Measurements from ENCODE around the gene CLDN5.

The CLDN5 gene

DNA sequence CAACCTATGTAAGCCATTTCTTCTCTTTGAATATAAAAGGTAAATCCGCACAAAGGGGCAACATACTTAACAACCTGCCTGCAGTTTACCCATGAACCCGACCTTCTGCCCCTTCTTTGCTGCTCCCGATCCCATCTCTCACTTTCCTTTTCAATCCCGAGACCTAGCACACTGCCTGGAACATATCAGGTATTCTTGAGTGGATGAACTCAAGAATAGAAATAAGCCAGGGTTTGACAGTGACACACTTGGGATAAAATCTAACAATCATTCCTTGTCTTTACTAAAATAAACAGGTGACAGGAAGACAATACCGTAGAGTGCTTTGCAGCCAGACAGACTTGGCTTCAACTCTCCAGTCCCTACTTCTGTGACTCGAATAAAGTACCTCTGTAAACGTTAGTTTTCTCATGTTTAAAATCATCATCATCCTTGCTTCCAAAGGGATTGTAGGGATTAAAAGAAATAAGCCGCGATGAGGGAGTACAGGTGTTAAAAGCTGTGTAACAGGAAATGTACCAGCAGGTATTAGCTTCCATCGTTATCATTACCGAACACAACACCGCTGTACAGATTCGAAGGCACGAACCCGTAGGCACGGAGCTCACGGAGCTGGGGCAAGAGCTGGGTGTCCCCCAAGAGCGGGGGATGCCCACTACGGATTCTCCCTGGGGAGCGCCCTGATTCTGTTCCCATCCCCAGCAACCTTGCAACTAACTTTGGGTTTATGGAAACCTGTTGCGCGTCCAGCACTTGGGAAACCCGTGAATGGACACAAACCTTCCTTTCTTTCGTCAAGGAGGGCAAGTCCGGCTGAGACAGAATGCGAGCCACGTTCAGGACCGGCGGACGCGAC lies 45.9 kb downstream of the CLDN5 start:
- no peak for DNase-seq

DNA sequence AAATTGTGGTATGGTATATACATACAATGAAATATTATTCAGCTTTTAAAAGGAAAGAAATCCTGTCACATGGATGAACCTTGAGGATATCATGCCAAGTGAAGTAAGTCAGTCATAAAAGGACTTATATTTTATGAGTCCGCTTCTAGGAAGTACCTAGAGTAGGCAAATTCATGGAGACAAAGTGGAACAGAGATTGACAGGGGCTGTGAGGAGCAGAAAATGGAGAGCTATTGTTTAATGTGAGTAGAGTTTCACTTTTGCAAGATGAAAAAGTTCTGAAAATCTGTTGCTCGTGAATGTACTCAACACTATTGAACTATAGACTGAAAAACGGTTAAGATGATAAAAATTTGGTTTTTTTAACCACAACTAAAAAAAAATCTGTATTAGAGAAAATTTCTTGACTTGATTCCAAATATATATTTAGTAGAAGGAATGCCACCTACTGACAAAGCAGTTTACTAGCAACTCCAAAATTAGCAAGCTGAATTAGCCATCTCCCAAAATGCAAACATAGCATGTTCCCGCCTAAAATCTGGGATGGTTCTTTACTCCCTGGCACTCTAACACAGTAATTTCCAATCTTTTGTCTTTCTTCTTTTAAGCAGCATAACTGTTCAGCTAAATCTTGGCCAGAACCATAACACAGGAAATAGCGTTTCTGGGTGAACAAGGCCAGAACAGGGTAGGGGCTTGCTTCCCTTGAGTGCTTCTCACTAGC lies 46.7 kb downstream of the CLDN5 start:
- DNase-seq: no peak

DNA sequence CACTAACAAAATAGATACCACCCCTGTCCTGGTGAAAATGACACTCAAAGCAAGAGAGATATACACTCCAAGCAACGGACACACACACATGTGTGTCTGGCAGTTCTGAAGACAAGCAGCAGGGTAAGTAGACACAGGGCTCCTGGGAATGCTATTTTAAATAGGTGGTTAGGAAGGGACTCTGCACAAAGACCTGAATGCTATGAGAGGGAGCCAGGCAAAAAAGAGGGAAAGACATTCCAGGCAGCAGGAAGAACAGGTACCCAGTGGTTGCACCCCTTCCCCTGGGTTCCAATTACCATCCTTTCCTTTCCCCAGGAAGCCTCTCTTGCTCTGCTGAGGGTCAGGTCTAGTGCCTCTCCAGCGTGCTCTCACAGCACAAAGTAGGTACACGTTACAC lies 48.2 kb downstream of the CLDN5 start:
- no peak for DNase-seq

DNA sequence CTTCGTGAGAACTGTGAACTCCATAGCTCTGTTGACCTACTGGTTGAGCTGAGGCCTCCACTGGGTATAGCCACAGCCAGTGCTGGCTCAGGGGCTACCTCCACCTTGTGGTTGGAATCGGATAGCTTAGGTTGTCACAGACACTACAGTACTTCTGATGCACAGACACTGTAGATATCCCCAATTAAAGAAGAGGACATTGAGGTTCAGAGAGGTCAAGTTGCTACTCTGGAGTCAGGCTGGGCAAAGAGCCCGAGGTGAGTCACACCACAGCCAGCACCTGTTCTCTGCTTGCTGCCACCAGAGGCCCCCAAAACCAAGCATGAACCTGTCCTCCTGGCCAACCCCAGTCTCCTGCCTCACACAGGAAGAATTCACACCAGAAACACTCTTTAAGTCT lies 50.6 kb downstream of the CLDN5 start:
- no peak for DNase-seq

Measured in NCI-H1417 treated with DMSO at 0.1 percent for 48 hours (cell line).